Measurements from ENCODE around the gene HNRNPU. TPM values are rescaled to one million over a fixed set of nuclear protein-coding genes. Genes with fewer than 3 reads are reported as not detected.

HNRNPU gene
- total and polyA plus RNA-seq, 5 donors from 2014 or later = 169 to 523 (median 226) TPM

DNA sequence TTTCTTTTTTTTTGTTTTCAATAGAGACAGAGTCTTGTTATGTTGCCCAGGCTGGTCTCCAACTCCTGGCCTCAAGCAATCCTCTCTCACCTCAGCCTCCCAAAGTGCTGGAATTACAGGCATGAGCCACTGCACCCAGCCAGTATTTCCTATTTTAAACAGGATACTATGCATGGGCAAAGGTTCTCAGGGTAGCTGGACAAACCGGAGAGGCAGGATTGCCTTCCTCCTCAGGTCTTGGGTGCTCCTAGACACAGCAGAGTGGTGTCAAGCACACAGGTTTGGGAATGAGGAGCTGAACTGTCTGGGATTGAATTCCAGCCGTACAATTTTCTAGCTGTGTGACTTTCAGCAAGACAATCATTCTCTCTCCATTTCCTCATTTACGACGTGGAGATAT, 22.9 kb upstream of the HNRNPU start:
- Mint-ChIP-seq H3K27me3 (peaks cover 4% of the 10 kb centered on the region), H3K4me1 (no peaks in the 10 kb centered on the region), H3K4me3 (no peak overlapping the region), H3K9me3 (no peaks in the 10 kb centered on the region), H3K27ac (no peak overlapping the region), H3K36me3 (no peaks in the 10 kb centered on the region)
- no peaks in the 10 kb centered on the region for H3K36me3 ChIP-seq (ENCODE audit: control insufficient read depth, insufficient read depth, low read length)
- no peaks in the 10 kb centered on the region for H3K4me1 ChIP-seq (ENCODE audit: control insufficient read depth, insufficient read depth, low read length, poor library complexity, severe bottlenecking)
- no peak overlapping the region for H3K4me3 ChIP-seq (ENCODE audit: low read depth, low read length)
- DNase-seq (no peak), ATAC-seq (ENCODE audit: low read depth in 2 of 2) (no peak)
- H3K27me3 ChIP-seq (ENCODE audit: control insufficient read depth, insufficient read depth, low read length) = no peaks in the 10 kb centered on the region
- no peaks in the 10 kb centered on the region for H3K9me3 ChIP-seq (ENCODE audit: control insufficient read depth in 2 of 2, low read length in 2 of 2)
- H3K27ac ChIP-seq (ENCODE audit: insufficient read depth, low read length, poor library complexity, severe bottlenecking) = no peak overlapping the region

DNA sequence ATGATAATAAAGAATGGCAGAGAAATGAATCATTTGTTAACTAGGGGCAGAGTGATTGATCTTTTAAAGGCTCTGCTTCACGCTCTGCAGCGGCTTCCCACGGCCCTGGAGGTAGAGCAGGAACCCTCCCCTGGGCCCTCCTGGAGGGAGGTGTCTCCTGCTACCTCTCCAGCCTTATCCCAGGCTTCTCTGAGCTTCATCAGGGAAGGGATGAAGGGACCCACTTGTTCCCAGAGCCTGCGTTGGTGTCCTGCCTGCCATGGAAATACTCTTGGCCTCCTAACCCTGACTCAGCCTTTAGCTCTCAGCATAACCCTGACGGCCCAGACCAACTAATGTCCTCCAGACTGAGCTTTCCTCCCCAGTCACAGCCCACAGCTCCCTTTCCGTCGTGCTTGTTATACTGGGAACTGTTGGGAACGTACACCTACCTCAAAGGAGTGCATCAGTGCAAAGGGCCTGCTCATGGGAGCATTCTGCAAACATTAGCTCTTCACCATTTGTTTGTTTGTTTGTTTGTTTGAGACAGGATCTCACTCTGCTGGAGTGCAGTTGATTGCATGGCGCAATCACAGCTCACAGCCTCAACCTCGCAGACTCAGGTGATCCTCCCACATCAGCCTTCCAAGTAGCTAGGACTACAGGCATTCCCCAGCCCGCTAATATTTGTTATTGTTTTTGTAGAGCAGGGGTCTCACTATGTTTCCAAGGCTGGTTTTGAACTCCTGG, 17.4 kb upstream of the HNRNPU start:
- Histone ChIP-seq H3K27me3 (ENCODE audit: control insufficient read depth, insufficient read depth, low read length) (no peaks in the 10 kb centered on the region), H3K9me3 (ENCODE audit: control insufficient read depth in 2 of 2, low read length in 2 of 2) (no peaks in the 10 kb centered on the region), H3K36me3 (ENCODE audit: control insufficient read depth, insufficient read depth, low read length) (no peaks in the 10 kb centered on the region), H3K27ac (ENCODE audit: insufficient read depth, low read length, poor library complexity, severe bottlenecking) (no peak overlapping the region), H3K4me3 (ENCODE audit: low read depth, low read length) (no peak overlapping the region), H3K4me1 (ENCODE audit: control insufficient read depth, insufficient read depth, low read length, poor library complexity, severe bottlenecking) (no peaks in the 10 kb centered on the region)
- DNase-seq (no peak), ATAC-seq (ENCODE audit: low read depth in 2 of 2) (no peak)
- peaks cover 13% of the 10 kb centered on the region for H3K27me3 Mint-ChIP-seq
- H3K4me3 Mint-ChIP-seq = no peak overlapping the region
- H3K4me1 Mint-ChIP-seq = no peaks in the 10 kb centered on the region
- H3K27ac Mint-ChIP-seq = no peak overlapping the region
- H3K36me3 Mint-ChIP-seq = no peaks in the 10 kb centered on the region
- no peaks in the 10 kb centered on the region for H3K9me3 Mint-ChIP-seq

DNA sequence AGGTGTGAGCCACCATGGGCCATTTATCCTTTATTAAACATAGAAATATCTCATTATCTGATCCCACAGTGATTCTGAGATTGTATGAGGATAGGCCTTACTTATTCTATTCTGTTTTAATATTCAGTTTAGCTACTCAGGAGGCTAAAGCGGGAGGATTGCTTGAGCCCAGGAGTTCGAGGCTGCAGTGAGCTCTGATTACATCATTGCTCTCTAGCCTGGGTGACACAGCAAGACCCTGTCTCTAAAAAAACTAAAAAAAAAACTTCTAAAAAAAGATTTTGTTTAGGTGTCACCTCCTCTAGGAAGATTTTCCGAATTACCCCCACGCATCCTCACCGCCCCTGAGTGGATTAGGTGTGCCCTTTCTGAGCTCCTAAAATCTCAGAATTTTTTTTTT, 14.3 kb upstream of the HNRNPU start:
- H3K27ac Mint-ChIP-seq = no peak overlapping the region
- H3K9me3 Mint-ChIP-seq = no peaks in the 10 kb centered on the region
- no peak for DNase-seq
- H3K4me1 Mint-ChIP-seq = no peaks in the 10 kb centered on the region
- H3K4me1 ChIP-seq (ENCODE audit: control insufficient read depth, insufficient read depth, low read length, poor library complexity, severe bottlenecking) = no peaks in the 10 kb centered on the region
- H3K4me3 ChIP-seq (ENCODE audit: low read depth, low read length) = no peak overlapping the region
- no peaks in the 10 kb centered on the region for H3K36me3 ChIP-seq (ENCODE audit: control insufficient read depth, insufficient read depth, low read length)
- H3K4me3 Mint-ChIP-seq = no peak overlapping the region
- no peak overlapping the region for H3K27ac ChIP-seq (ENCODE audit: insufficient read depth, low read length, poor library complexity, severe bottlenecking)
- H3K9me3 ChIP-seq (ENCODE audit: control insufficient read depth in 2 of 2, low read length in 2 of 2) = no peaks in the 10 kb centered on the region
- H3K27me3 ChIP-seq (ENCODE audit: control insufficient read depth, insufficient read depth, low read length) = no peaks in the 10 kb centered on the region
- peaks cover 9% of the 10 kb centered on the region for H3K27me3 Mint-ChIP-seq
- no peak for ATAC-seq (ENCODE audit: low read depth in 2 of 2)
- H3K36me3 Mint-ChIP-seq = no peaks in the 10 kb centered on the region

DNA sequence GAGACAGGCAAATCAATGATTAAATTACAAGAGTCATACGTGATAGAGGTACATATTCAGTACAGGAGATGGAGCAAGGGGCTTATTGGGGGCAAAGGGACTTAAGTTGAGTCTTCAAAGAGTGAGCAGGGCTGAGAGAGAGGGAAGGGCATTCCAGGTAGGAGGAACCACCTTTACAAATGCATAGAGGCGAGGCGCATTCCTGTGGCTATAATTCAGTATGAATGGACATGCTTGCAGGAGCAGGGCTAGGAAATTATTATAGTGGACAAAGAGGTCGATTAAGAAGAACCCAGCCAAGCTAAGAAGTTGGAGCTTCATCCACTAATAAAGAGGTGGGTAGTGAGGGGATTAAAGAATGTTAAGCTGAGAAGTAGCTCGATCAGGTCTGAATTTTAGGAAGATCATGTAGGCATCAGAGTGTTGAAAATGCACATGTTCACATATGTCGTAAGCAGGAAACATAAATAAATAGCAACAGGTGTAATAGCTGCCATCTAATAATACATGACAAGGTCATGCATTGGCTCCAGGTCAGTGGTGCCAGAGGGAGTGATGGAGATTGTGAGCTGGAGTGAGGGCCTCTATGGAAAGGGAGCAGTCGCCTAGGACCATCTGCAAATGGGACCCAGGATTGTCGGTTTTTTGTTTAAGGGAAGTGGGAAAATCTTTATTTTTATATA, 12.0 kb upstream of the HNRNPU start:
- H3K27me3 Mint-ChIP-seq = peaks cover 4% of the 10 kb centered on the region

DNA sequence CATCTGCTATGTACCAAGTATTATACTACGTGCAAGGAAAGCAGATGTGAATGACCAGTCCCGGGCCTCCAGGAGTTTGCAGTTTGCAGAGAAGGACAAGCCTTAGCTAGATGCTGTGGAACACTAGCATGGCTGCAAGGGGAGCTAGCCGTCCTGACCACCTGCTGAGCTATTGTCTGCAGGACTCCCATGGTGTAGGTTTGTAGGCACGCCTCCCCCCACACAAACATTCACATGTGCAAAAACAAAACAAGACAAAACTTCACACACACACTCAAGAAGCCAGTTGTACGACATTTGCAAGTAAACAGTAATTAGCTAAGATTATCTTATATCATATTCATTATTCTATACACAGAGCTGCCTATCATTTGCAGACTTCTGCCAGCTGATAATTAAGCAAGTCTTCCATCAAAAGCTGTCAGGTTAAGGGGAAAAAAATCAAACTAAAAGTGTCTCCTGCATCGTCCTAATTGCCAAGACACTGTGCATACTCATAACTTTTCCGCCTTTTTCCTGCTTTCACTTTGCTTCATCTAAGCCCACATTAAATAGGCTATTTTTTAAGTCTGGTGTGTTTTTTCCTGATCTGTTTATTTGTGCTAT, 10.7 kb upstream of the HNRNPU start:
- H3K4me3 Mint-ChIP-seq = no peak overlapping the region
- H3K27ac ChIP-seq (ENCODE audit: insufficient read depth, low read length, poor library complexity, severe bottlenecking) = no peak overlapping the region
- no peak for DNase-seq
- H3K4me3 ChIP-seq (ENCODE audit: low read depth, low read length) = no peak overlapping the region
- peaks cover 4% of the 10 kb centered on the region for H3K27me3 Mint-ChIP-seq
- H3K36me3 Mint-ChIP-seq = no peaks in the 10 kb centered on the region
- H3K9me3 ChIP-seq (ENCODE audit: control insufficient read depth in 2 of 2, low read length in 2 of 2) = no peaks in the 10 kb centered on the region
- no peaks in the 10 kb centered on the region for H3K36me3 ChIP-seq (ENCODE audit: control insufficient read depth, insufficient read depth, low read length)
- H3K27ac Mint-ChIP-seq = no peak overlapping the region
- ATAC-seq (ENCODE audit: low read depth in 2 of 2) = no peak
- H3K27me3 ChIP-seq (ENCODE audit: control insufficient read depth, insufficient read depth, low read length) = no peaks in the 10 kb centered on the region
- no peaks in the 10 kb centered on the region for H3K9me3 Mint-ChIP-seq
- no peaks in the 10 kb centered on the region for H3K4me1 ChIP-seq (ENCODE audit: control insufficient read depth, insufficient read depth, low read length, poor library complexity, severe bottlenecking)
- H3K4me1 Mint-ChIP-seq = no peaks in the 10 kb centered on the region

More for the DNA sequence above, 12.0 kb upstream of the HNRNPU start:
- Histone ChIP-seq H3K4me3 (ENCODE audit: low read depth, low read length) (no peak overlapping the region), H3K36me3 (ENCODE audit: control insufficient read depth, insufficient read depth, low read length) (no peaks in the 10 kb centered on the region), H3K27ac (ENCODE audit: insufficient read depth, low read length, poor library complexity, severe bottlenecking) (no peak overlapping the region), H3K4me1 (ENCODE audit: control insufficient read depth, insufficient read depth, low read length, poor library complexity, severe bottlenecking) (no peaks in the 10 kb centered on the region), H3K9me3 (ENCODE audit: control insufficient read depth in 2 of 2, low read length in 2 of 2) (no peaks in the 10 kb centered on the region), H3K27me3 (ENCODE audit: control insufficient read depth, insufficient read depth, low read length) (no peaks in the 10 kb centered on the region)
- no peaks in the 10 kb centered on the region for H3K9me3 Mint-ChIP-seq
- H3K27ac Mint-ChIP-seq = no peak overlapping the region
- H3K4me1 Mint-ChIP-seq = no peaks in the 10 kb centered on the region
- ATAC-seq (ENCODE audit: low read depth in 2 of 2) (no peak), DNase-seq (no peak)
- no peak overlapping the region for H3K4me3 Mint-ChIP-seq
- H3K36me3 Mint-ChIP-seq = no peaks in the 10 kb centered on the region

DNA sequence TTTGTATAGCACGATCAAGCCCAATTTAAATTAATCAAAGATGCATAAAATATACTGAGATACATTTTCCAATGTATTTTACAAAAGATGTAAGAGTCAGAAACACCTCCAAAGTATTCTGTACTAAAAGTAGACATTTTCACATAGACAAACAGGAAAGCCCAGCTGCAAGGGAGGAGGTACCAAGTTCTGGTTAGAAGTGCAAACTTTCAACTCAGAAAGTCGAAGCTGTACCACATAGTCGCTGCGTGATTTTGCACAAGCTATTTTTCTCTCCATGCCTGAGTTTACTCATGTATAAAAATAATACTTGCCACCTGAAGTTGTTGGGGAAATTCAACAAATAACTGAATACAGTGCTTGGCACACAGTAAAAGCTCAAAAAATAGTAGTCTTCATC, 5.6 kb upstream of the HNRNPU start:
- Mint-ChIP-seq H3K9me3 (no peaks in the 10 kb centered on the region), H3K36me3 (no peaks in the 10 kb centered on the region), H3K27ac (no peak overlapping the region), H3K27me3 (no peaks in the 10 kb centered on the region), H3K4me1 (peaks cover 0 to 16% (median 11%) of the 10 kb centered on the region in 4 donors), H3K4me3 (no peak overlapping the region)
- peaks cover 6% of the 10 kb centered on the region for H3K4me1 ChIP-seq (ENCODE audit: control insufficient read depth, insufficient read depth, low read length, poor library complexity, severe bottlenecking)
- H3K27ac ChIP-seq (ENCODE audit: insufficient read depth, low read length, poor library complexity, severe bottlenecking) = no peak overlapping the region
- H3K36me3 ChIP-seq (ENCODE audit: control insufficient read depth, insufficient read depth, low read length) = no peaks in the 10 kb centered on the region
- no peak for ATAC-seq (ENCODE audit: low read depth in 2 of 2)
- no peak for DNase-seq
- H3K9me3 ChIP-seq (ENCODE audit: control insufficient read depth in 2 of 2, low read length in 2 of 2) = no peaks in the 10 kb centered on the region
- no peak overlapping the region for H3K4me3 ChIP-seq (ENCODE audit: low read depth, low read length)
- no peaks in the 10 kb centered on the region for H3K27me3 ChIP-seq (ENCODE audit: control insufficient read depth, insufficient read depth, low read length)

DNA sequence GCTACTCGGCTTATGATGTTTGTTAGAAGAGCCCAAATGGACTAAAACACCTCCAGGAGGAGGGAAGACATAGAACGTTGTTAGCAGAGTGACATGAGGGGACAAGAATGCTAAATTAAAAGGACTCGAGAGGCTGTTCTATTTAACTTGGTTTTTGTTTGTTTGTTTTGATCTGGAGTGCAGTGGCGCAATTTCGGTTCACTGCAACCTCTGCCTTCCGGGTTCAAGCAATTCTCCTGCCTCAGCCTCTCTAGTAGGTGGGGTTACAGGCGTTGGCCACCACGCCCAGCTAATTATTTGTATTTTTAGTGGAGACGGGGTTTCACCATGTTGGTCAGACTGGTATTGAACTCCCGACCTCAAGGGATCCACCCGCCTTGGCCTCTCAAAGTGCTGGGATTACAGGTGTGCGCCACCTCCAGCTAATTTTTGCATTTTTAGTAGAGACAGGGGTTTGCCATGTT, 5.1 kb upstream of the HNRNPU start:
- Mint-ChIP-seq H3K27ac (no peak overlapping the region), H3K9me3 (peaks cover 0 to 2% (median 0%) of the 10 kb centered on the region in 7 donors), H3K27me3 (peaks cover 4% of the 10 kb centered on the region), H3K4me3 (no peak overlapping the region), H3K4me1 (peaks cover 0 to 19% (median 12%) of the 10 kb centered on the region in 4 donors), H3K36me3 (no peaks in the 10 kb centered on the region)
- no peaks in the 10 kb centered on the region for H3K27me3 ChIP-seq (ENCODE audit: control insufficient read depth, insufficient read depth, low read length)
- no peak overlapping the region for H3K27ac ChIP-seq (ENCODE audit: insufficient read depth, low read length, poor library complexity, severe bottlenecking)
- no peaks in the 10 kb centered on the region for H3K9me3 ChIP-seq (ENCODE audit: control insufficient read depth in 2 of 2, low read length in 2 of 2)
- DNase-seq (no peak), ATAC-seq (ENCODE audit: low read depth in 2 of 2) (no peak)
- peaks cover 8% of the 10 kb centered on the region for H3K4me1 ChIP-seq (ENCODE audit: control insufficient read depth, insufficient read depth, low read length, poor library complexity, severe bottlenecking)
- no peaks in the 10 kb centered on the region for H3K36me3 ChIP-seq (ENCODE audit: control insufficient read depth, insufficient read depth, low read length)
- no peak overlapping the region for H3K4me3 ChIP-seq (ENCODE audit: low read depth, low read length)

All from CD4-positive, CD25-positive, alpha-beta regulatory T cell (primary cell).